ENCODE results near the gene PPP1R13B. TPM values are rescaled to one million over a fixed set of nuclear protein-coding genes. Genes with fewer than 3 reads are reported as not detected.

PPP1R13B gene
- total RNA-seq, 1 donor from 2014 or later = 16.2 TPM

DNA sequence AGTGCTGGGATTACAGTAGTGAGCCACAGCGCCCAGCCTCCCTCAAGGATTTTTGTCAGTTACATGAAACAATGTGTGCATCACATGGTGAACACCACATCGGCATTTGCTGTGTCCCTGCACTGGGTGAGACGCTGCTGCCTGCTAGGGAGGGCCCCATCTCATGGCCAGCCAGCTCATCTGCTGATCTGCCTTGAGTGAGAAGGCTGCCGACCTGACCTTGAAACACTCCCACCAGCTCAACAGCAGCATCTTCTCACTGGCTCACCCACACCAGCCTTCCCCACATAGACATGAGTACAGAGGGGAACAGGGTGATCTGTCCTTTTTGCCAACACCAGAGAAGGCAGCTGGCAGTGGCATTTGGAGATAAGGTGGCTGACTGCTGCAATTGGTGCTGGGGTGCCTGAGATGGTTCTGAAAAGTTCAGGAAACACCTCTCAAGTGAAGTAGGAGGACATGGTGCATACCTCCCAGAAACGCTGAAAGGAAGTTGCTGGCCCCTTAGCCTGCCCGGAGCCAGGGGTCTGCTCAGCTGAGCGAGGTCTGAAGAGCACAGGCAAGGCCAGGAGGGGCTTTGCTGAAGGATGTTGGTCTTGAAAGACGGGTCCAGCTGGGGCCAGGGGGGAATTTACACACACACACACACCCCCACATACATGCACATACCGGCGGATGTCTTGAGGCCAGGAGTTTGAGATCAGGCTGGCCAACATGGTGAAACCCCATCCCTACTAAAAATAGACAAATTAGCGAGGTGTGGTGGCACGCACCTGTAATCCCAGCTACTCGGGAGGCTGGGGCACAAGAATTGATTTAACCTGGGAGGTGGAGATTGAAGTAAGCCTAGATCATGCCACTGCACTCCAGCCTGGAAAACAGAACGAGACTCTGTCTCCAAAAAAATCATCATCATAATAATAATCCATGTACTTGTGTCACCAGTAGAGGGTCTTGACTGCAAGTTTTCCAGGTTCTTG lies 14.3 kb upstream of the PPP1R13B start:
- H3K4me3 Mint-ChIP-seq = no peak overlapping the region

GRCh38 chr14:103859416-103860202 lies 12.2 kb upstream of the PPP1R13B start:
- ATAC-seq (ENCODE audit: low read depth) (no peak), DNase-seq (no peak)
- TF ChIP-seq, protein P1, sequence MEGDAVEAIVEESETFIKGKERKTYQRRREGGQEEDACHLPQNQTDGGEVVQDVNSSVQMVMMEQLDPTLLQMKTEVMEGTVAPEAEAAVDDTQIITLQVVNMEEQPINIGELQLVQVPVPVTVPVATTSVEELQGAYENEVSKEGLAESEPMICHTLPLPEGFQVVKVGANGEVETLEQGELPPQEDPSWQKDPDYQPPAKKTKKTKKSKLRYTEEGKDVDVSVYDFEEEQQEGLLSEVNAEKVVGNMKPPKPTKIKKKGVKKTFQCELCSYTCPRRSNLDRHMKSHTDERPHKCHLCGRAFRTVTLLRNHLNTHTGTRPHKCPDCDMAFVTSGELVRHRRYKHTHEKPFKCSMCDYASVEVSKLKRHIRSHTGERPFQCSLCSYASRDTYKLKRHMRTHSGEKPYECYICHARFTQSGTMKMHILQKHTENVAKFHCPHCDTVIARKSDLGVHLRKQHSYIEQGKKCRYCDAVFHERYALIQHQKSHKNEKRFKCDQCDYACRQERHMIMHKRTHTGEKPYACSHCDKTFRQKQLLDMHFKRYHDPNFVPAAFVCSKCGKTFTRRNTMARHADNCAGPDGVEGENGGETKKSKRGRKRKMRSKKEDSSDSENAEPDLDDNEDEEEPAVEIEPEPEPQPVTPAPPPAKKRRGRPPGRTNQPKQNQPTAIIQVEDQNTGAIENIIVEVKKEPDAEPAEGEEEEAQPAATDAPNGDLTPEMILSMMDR (IDR thresholded peaks at IDR 0.05) = no peak
- Mint-ChIP-seq H3K4me3 (no peak overlapping the region), H3K36me3 (ENCODE audit: low read depth) (no peaks in the 10 kb centered on the region), H3K27ac (no peak overlapping the region), H3K9me3 (no peaks in the 10 kb centered on the region), H3K4me1 (no peaks in the 10 kb centered on the region), H3K27me3 (peaks cover 12% of the 10 kb centered on the region)
- intact Hi-C loops (cut with micrococcal nuclease) = no loop called here
- POLR2A ChIA-PET = no interaction called here
- CTCF ChIA-PET = no interaction called here

More for the DNA sequence above, 14.3 kb upstream of the PPP1R13B start:
- CTCF ChIA-PET = no interaction called here
- no peaks in the 10 kb centered on the region for H3K36me3 Mint-ChIP-seq (ENCODE audit: low read depth)
- no peak overlapping the region for H3K27ac Mint-ChIP-seq
- POLR2A ChIA-PET = no interaction called here
- intact Hi-C loops (cut with micrococcal nuclease) = no loop called here
- H3K9me3 Mint-ChIP-seq = no peaks in the 10 kb centered on the region
- H3K4me1 Mint-ChIP-seq = no peaks in the 10 kb centered on the region
- peaks cover 12% of the 10 kb centered on the region for H3K27me3 Mint-ChIP-seq
- ATAC-seq (ENCODE audit: low read depth) (no peak), DNase-seq (no peak)
- TF ChIP-seq, protein P1 (IDR thresholded peaks at IDR 0.05) = no peak

GRCh38 chr14:103858063-103858781 lies 10.8 kb upstream of the PPP1R13B start:
- no peak overlapping the region for H3K27ac Mint-ChIP-seq
- CTCF ChIA-PET = no interaction called here
- ATAC-seq (ENCODE audit: low read depth) = no peak

GRCh38 chr14:103857256-103857655 lies 9.9 kb upstream of the PPP1R13B start:
- intact Hi-C loops (cut with micrococcal nuclease) = no loop called here
- ATAC-seq (ENCODE audit: low read depth) = no peak
- POLR2A ChIA-PET = no interaction called here

More at GRCh38 chr14:103858063-103858781, 10.8 kb upstream of the PPP1R13B start:
- no peaks in the 10 kb centered on the region for H3K36me3 Mint-ChIP-seq (ENCODE audit: low read depth)
- intact Hi-C loops (cut with micrococcal nuclease) = no loop called here
- H3K4me3 Mint-ChIP-seq = no peak overlapping the region
- H3K4me1 Mint-ChIP-seq = no peaks in the 10 kb centered on the region
- no peaks in the 10 kb centered on the region for H3K9me3 Mint-ChIP-seq
- no peak for DNase-seq
- peaks cover 12% of the 10 kb centered on the region for H3K27me3 Mint-ChIP-seq
- TF ChIP-seq, protein P1 (IDR thresholded peaks at IDR 0.05) = no peak
- POLR2A ChIA-PET = no interaction called here

More at GRCh38 chr14:103857256-103857655, 9.9 kb upstream of the PPP1R13B start:
- Mint-ChIP-seq H3K27me3 (peaks cover 8% of the 10 kb centered on the region), H3K4me3 (no peak overlapping the region), H3K36me3 (ENCODE audit: low read depth) (no peaks in the 10 kb centered on the region), H3K4me1 (no peaks in the 10 kb centered on the region), H3K27ac (no peak overlapping the region), H3K9me3 (no peaks in the 10 kb centered on the region)
- no peak for DNase-seq
- TF ChIP-seq, protein P1 (IDR thresholded peaks at IDR 0.05) = no peak
- CTCF ChIA-PET = no interaction called here

All from activated B cell treated with CpG ODN at 0.5 μM for 24 hours (primary cell).